Measurements from ENCODE around the gene ZNF253. TPM values are rescaled to one million over a fixed set of nuclear protein-coding genes. Genes with fewer than 3 reads are reported as not detected.

Gene ZNF253
- total and polyA plus RNA-seq, 2 experiments from 2014 or later, result 31.4 to 44.7 TPM

DNA sequence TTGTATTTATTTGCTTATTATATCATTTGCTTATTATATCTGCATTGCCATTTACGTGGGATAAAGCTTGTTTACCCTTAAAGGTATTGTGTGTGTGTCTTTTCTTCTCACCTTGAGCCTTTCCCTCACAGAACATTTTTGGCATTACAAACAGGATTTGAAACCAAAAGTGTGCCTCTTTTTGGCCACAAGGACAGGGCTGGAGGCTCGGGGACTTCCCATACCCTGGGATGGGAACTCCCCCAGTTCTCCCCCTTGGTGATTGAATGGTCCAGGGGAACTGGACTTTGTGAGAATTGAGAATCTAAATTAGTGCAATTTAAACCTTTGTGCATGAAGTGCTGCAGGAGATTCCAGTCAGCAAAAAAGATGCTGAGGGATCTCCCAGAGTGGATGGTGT, 41.8 kb upstream of the ZNF253 start:
- peaks cover 2% of the 10 kb centered on the region; the same call in 1 of the 3 replicates for H3K4me1 Mint-ChIP-seq
- H3K79me2 ChIP-seq (replicated peaks; ENCODE audit: insufficient read depth), result peaks cover 23% of the 10 kb centered on the region
- peaks cover 11% of the 10 kb centered on the region; the same call in 2 of the 3 replicates for H3K36me3 Mint-ChIP-seq (ENCODE audit: low read depth)
- no peaks in the 10 kb centered on the region for H4K20me1 ChIP-seq (replicated peaks; ENCODE audit: insufficient read depth)
- 0 out of 2 replicates have a peak, but pooled peaks cover 8% of the 10 kb centered on the region for H3K9me2 ChIP-seq (ENCODE audit: insufficient read depth)
- no peak overlapping the region for H3K27ac ChIP-seq (ENCODE audit: low read depth)
- H3K4me3 Mint-ChIP-seq, result no peak overlapping the region
- H3F3A ChIP-seq (replicated peaks; ENCODE audit: low read depth), result no peaks in the 10 kb centered on the region; the same call in 1 of the 2 replicates
- no peak overlapping the region for H3K4me2 ChIP-seq
- no peak for ATAC-seq
- no peak overlapping the region for H3K4me3 ChIP-seq
- DNase-seq (ENCODE audit: low spot score), result no peak
- no peak for TF ChIP-seq NANOG (IDR thresholded peaks at IDR 0.05; ENCODE audit: borderline replicate concordance)
- TF ChIP-seq EZH2phosphoT487 (IDR thresholded peaks at IDR 0.05; ENCODE audit: unreplicated experiment), result no peak
- TF ChIP-seq ZNF114 (CRISPR knock-in tag; IDR thresholded peaks at IDR 0.05), result no peak
- TF ChIP-seq ZNF331 (CRISPR knock-in tag; IDR thresholded peaks at IDR 0.05; ENCODE audit: low read depth), result no peak
- TF ChIP-seq, protein P1, sequence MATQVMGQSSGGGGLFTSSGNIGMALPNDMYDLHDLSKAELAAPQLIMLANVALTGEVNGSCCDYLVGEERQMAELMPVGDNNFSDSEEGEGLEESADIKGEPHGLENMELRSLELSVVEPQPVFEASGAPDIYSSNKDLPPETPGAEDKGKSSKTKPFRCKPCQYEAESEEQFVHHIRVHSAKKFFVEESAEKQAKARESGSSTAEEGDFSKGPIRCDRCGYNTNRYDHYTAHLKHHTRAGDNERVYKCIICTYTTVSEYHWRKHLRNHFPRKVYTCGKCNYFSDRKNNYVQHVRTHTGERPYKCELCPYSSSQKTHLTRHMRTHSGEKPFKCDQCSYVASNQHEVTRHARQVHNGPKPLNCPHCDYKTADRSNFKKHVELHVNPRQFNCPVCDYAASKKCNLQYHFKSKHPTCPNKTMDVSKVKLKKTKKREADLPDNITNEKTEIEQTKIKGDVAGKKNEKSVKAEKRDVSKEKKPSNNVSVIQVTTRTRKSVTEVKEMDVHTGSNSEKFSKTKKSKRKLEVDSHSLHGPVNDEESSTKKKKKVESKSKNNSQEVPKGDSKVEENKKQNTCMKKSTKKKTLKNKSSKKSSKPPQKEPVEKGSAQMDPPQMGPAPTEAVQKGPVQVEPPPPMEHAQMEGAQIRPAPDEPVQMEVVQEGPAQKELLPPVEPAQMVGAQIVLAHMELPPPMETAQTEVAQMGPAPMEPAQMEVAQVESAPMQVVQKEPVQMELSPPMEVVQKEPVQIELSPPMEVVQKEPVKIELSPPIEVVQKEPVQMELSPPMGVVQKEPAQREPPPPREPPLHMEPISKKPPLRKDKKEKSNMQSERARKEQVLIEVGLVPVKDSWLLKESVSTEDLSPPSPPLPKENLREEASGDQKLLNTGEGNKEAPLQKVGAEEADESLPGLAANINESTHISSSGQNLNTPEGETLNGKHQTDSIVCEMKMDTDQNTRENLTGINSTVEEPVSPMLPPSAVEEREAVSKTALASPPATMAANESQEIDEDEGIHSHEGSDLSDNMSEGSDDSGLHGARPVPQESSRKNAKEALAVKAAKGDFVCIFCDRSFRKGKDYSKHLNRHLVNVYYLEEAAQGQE (IDR thresholded peaks at IDR 0.05; ENCODE audit: unreplicated experiment), result no peak
- TF ChIP-seq JUNB (IDR thresholded peaks at IDR 0.05; ENCODE audit: unreplicated experiment), result no peak
- TF ChIP-seq EZH2 (IDR thresholded peaks at IDR 0.05; ENCODE audit: low read depth, unreplicated experiment), result no peak
- TF ChIP-seq, protein P2, sequence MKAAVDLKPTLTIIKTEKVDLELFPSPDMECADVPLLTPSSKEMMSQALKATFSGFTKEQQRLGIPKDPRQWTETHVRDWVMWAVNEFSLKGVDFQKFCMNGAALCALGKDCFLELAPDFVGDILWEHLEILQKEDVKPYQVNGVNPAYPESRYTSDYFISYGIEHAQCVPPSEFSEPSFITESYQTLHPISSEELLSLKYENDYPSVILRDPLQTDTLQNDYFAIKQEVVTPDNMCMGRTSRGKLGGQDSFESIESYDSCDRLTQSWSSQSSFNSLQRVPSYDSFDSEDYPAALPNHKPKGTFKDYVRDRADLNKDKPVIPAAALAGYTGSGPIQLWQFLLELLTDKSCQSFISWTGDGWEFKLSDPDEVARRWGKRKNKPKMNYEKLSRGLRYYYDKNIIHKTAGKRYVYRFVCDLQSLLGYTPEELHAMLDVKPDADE (IDR thresholded peaks at IDR 0.05), result no peak
- no peak for TF ChIP-seq POLR2AphosphoS5 (IDR thresholded peaks at IDR 0.05; ENCODE audit: low read depth)
- TF ChIP-seq, protein P3, sequence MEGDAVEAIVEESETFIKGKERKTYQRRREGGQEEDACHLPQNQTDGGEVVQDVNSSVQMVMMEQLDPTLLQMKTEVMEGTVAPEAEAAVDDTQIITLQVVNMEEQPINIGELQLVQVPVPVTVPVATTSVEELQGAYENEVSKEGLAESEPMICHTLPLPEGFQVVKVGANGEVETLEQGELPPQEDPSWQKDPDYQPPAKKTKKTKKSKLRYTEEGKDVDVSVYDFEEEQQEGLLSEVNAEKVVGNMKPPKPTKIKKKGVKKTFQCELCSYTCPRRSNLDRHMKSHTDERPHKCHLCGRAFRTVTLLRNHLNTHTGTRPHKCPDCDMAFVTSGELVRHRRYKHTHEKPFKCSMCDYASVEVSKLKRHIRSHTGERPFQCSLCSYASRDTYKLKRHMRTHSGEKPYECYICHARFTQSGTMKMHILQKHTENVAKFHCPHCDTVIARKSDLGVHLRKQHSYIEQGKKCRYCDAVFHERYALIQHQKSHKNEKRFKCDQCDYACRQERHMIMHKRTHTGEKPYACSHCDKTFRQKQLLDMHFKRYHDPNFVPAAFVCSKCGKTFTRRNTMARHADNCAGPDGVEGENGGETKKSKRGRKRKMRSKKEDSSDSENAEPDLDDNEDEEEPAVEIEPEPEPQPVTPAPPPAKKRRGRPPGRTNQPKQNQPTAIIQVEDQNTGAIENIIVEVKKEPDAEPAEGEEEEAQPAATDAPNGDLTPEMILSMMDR (conservative IDR thresholded peaks at IDR 0.05; ENCODE audit: low read depth in 2 of 2), result no peak
- H3K27ac Mint-ChIP-seq, result no peak overlapping the region
- no peak overlapping the region for H2AFZ ChIP-seq
- H3K9me3 Mint-ChIP-seq, result peaks cover 54% of the 10 kb centered on the region
- H3K27me3 ChIP-seq (ENCODE audit: insufficient read depth), result no peaks in the 10 kb centered on the region
- no peaks in the 10 kb centered on the region for H3K36me3 ChIP-seq (ENCODE audit: insufficient read depth)
- peaks cover 5% of the 10 kb centered on the region for H3K27me3 Mint-ChIP-seq (ENCODE audit: insufficient read depth, low read depth, poor library complexity)
- H3K4me1 ChIP-seq (ENCODE audit: insufficient read depth), result no peaks in the 10 kb centered on the region
